Adrenal gland (tissue), 12 donors: ENCODE measurements around the gene MIR17HG. TPM values are rescaled to one million over a fixed set of nuclear protein-coding genes. Genes with fewer than 3 reads are reported as not detected.

Experiments used
- DNase-seq, 7 donors: peaks; one replicate each; pipeline ENCODE4 v3.0.0-alpha.2; 2019 to 2020
- H3K27ac ChIP-seq, 5 donors: fragments of 200-600 bp; sonication (generic) in 4 of 5; 1 replicate in 3 of 5; 2 replicates in 2 of 5; pipeline versions ENCODE4 v1.5.1 to v1.8.0; 2016 to 2020; ENCODE audit warnings: mild to moderate bottlenecking in 1 of 5
- H3K27me3 ChIP-seq: fragments of 200-600 bp; 2 replicates; pipeline ENCODE4 v1.8.0; 2021
- H3K36me3 ChIP-seq, 2 donors: fragments of 200-600 bp; replicated peaks in 1 of 2; 1 replicate in 1 of 2; 2 replicates in 1 of 2; pipeline versions ENCODE4 v1.5.1 to v1.8.0; 2018 to 2022
- H3K4me1 ChIP-seq, 2 donors: fragments of 200-600 bp; replicated peaks in 1 of 2; 1 replicate in 1 of 2; 2 replicates in 1 of 2; pipeline versions ENCODE4 v1.5.1 to v1.8.0; 2018 to 2021
- H3K4me3 ChIP-seq, 4 donors: fragments of 200-600 bp; sonication (generic) in 3 of 4; one replicate each; pipeline ENCODE4 v1.5.1; 2016 to 2018
- H3K9me3 ChIP-seq, 3 donors: fragments of 200-600 bp; sonication (generic) in 1 of 3; replicated peaks in 1 of 3; 1 replicate in 2 of 3; 2 replicates in 1 of 3; pipeline versions ENCODE4 v1.5.1 to v1.8.0; 2016 to 2021
- POLR2A ChIP-seq, 2 donors: fragments of 450-650 bp; IDR thresholded peaks; one replicate each; pipeline ENCODE4 v1.6.1; 2017; ENCODE audit warnings: antibody characterized with exemption in 2 of 2, mild to moderate bottlenecking in 2 of 2, moderate library complexity in 1 of 2
- WGBS, 4 donors: extraction: QIAGEN DNeasy Blood & Tissue Kit in 2 of 4; methylation state at CpG; one replicate each; pipeline versions ENCODE4 v1.1.5 to v1.1.7; 2013 to 2017; 5-methylcytosine and 5-hydroxymethylcytosine counted together
- intact Hi-C, 2 donors: fragments of 100-400 bp; cut with DNase I; formaldehyde crosslinking; loops; one replicate each; pipeline versions ENCODE4 v1.14.1 to v1.15.0; 2022 to 2023
- polyA plus RNA-seq, 3 donors: library from polyadenylated mRNA; stranded (reverse); fragments of 200-250 nt in 2 of 3; fragments of 350-450 nt in 1 of 3; fragmentation: Illumina TruSeq in 1 of 3; extraction: RNeasy Lipid Tissue Mini Kit (QIAGEN cat#74804) in 1 of 3; gene quantifications; one replicate each; pipeline ENCODE4 v1.2.3, GENCODE V29; 2013 to 2014
- total RNA-seq, 9 donors: library from RNA; depleted of rRNA in 4 of 9; stranded (reverse); fragments of >200 nt in 4 of 9; fragments of 120-200 nt in 1 of 9; fragmentation: NEBNext Ultra II Directional in 1 of 9; extraction: Animal tissue kit (Norgen Biotek cat#: 25700) in 1 of 9; gene quantifications; one replicate each; pipeline versions ENCODE4 v1.1.0 to v1.2.4, GENCODE V29; 2013 to 2023
- TF ChIP-seq, protein P1 (sequence below), 6 experiments: fragments of 450-650 bp in 4 of 6; fragments of 200-600 bp in 2 of 6; sonication (generic) in 1 of 6; IDR thresholded peaks; 1 replicate in 5 of 6; 2 replicates in 1 of 6; pipeline versions ENCODE4 v1.5.1 to v1.8.0; 2016 to 2021; ENCODE audit warnings: antibody characterized with exemption in 6 of 6, mild to moderate bottlenecking in 2 of 6, moderate library complexity in 1 of 6
- donor health status: healthy with polysubstance abuse.
- donor health status: Bipolar disorder and iron deficiency.
- donor health status: DM: yes; HTN: yes; CAD: no.
- donor health status: DM: no; HTN: no; CAD: no.
- donor health status: DM: no; HTN: no; CAD: no.
- donor health status: DM: yes; HTN: yes; CAD: no.

Gene MIR17HG
- total and polyA plus RNA-seq, 12 donors: 0.41 to 5.4 (median 1.9) TPM

DNA sequence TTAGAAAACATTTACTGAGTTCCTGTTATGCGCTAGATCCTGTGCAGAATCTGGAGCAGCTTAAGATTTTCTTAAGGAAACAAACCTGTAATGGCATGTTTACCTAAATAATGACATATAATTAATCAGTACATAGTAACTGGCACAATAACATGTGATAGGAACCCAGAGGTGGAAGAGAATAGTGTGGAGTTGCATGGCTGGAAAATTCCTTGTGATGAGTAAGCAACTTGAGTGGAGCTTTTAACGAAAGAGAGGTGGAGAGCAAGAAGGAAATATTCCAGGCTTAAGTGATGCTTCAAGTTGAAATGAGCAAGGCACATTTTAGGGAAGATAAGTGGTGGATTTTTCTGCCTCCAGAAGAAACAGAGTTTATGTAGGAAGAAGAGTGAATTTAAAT lies 41.7 kb downstream of the MIR17HG start:
- Histone ChIP-seq H3K4me3 (no peak overlapping the region), H3K4me1 (no peaks in the 10 kb centered on the region), H3K9me3 (peaks cover 0 to 6% (median 0%) of the 10 kb centered on the region in 3 donors), H3K36me3 (no peaks in the 10 kb centered on the region), H3K27ac (no peak overlapping the region), H3K27me3 (peaks cover 35% of the 10 kb centered on the region)
- no peak for TF ChIP-seq POLR2A (IDR thresholded peaks at IDR 0.05)
- TF ChIP-seq, protein P1, sequence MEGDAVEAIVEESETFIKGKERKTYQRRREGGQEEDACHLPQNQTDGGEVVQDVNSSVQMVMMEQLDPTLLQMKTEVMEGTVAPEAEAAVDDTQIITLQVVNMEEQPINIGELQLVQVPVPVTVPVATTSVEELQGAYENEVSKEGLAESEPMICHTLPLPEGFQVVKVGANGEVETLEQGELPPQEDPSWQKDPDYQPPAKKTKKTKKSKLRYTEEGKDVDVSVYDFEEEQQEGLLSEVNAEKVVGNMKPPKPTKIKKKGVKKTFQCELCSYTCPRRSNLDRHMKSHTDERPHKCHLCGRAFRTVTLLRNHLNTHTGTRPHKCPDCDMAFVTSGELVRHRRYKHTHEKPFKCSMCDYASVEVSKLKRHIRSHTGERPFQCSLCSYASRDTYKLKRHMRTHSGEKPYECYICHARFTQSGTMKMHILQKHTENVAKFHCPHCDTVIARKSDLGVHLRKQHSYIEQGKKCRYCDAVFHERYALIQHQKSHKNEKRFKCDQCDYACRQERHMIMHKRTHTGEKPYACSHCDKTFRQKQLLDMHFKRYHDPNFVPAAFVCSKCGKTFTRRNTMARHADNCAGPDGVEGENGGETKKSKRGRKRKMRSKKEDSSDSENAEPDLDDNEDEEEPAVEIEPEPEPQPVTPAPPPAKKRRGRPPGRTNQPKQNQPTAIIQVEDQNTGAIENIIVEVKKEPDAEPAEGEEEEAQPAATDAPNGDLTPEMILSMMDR (IDR thresholded peaks at IDR 0.05): no peak
- WGBS, 4 donors: 83 to 89% (median 86%) methylated on average over 2 of the region's 2 CpGs
- DNase-seq: no peak
- intact Hi-C loops: no loop called here

DNA sequence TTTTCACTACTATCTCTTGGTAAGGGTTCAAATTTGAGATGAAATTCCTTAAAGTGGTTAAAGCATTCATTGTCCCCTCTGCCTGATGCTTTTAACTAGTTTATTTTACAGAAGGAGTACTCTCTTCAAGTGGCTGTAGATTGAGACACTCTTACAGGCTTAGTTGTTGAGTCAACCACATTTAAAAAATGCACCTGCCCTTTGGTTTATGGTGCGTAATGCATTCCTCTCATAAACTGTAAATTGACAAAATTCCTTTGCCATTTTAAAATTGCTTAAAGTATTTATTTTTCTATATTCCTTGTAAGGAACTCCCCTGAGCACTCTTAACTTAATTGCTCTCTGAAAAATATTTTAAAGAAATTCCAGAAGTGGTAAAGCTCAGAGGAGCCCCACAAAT lies 50.1 kb downstream of the MIR17HG start:
- Histone ChIP-seq H3K27ac (no peak overlapping the region), H3K27me3 (peaks cover 46% of the 10 kb centered on the region), H3K4me1 (peaks cover 5 to 13% of the 10 kb centered on the region in 2 donors), H3K36me3 (no peaks in the 10 kb centered on the region), H3K4me3 (no peak overlapping the region), H3K9me3 (no peaks in the 10 kb centered on the region)
- WGBS, 4 donors: 91 to 96% (median 94%) methylated on average over 1 of the region's 1 CpG
- TF ChIP-seq, protein P1 (IDR thresholded peaks at IDR 0.05): no peak
- no peak for TF ChIP-seq POLR2A (IDR thresholded peaks at IDR 0.05)
- DNase-seq: no peak
- intact Hi-C loops: no loop called here

DNA sequence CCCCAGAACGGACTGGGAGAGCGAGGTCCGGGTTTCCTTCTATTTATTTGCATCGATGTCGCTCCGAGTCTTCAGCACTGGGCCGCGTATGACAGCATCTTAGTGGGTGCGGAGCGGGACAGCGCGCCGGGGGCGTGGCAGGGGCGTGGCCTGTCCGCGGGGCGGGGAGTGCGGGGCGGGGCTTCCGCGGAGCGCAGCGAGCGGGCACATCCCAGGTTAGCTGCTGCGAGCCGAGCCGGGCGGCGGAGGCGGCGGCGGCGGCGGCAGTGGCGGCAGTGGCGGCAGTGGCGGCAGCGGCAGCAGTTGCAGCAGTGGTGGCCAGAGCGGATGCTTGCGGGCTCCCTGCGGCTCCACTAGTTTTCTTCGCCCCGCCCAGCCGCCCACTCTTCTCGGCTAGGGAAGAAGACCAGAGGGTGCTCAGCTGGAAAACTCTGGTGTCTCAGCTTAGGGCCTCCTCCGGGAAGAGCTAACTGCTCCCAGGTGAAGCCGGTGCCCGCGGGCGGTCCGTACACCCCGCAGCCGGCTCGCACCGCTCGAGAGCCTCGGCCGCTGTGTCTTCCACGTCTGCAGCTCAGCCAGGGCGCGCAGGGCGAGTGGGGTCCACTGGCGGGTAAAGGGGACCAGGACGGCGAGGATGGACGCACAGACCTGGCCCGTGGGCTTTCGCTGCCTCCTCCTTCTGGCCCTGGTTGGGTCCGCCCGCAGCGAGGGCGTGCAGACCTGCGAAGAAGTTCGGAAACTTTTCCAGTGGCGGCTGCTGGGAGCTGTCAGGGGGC lies 51.1 kb downstream of the MIR17HG start, which contains the start of gene GPC5:
GPC5 (plus strand) TSS at position 209 of the 776 bp plus-strand sequence.
- no peak within 1 kb of the TSS for H3K27ac ChIP-seq
- no peaks in the 10 kb centered on the region for H3K36me3 ChIP-seq
- peaks cover 46% of the 10 kb centered on the region for H3K27me3 ChIP-seq
- TF ChIP-seq POLR2A (IDR thresholded peaks at IDR 0.05): no peak
- TF ChIP-seq, protein P1 (IDR thresholded peaks at IDR 0.05): no peak
- peaks cover 5 to 13% of the 10 kb centered on the region in 2 donors for H3K4me1 ChIP-seq
- no peaks in the 10 kb centered on the region for H3K9me3 ChIP-seq
- peak within 1 kb of the TSS in 1 of 4 donors; percentile 59 for H3K4me3 ChIP-seq
- intact Hi-C loops: no loop called here
- WGBS, 4 donors: 1 to 4% (median 2%) methylated on average over 11 to 76 of the region's 76 CpGs
- DNase-seq: peak; percentile 57 to 87 (median 72)

DNA sequence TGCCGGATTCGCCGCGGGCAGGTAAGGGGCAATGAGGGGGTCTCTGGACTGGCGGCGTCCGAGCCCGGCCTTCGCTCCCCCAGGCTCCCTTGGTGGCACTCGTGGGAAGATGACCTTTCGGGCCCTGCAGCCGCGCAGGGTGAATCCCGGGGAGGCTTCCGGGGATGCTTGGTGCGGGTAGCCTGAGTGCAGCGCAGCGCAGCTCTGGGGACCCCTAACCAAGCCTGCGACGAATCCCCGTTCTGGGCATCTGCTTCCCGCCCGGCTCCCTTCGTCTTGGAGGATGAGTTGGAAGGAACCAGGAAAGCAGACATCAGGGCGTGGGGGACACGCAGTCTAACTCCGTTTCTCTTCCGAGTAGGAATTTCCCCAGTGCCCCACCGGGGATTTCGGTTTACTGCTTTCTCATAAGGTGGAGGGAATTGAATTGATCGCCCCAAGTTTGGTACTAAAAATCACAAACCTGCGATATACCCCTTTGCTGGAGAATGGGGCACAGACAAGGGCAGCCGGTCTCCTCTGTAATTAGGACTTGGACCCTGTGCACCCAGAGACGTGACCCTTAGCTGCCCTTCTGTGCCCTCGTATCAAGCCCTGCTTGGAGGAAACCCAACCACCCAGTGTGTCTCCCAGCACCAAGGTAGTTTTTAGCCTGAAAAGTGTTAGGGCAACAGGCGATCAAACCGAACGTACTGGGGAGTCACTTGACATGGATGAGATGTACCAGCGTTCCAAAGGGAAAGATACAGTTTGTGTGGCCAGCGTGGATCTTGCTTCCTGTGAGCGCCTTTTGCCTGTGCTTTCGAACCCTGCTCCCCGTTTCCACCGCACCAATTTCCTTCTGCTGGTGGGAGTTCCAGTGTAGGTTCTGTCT lies 51.9 kb downstream of the MIR17HG start:
- intact Hi-C loops: no loop called here
- Histone ChIP-seq H3K4me3 (peak overlapping the region in 1 of 4 donors; percentile 59), H3K36me3 (no peaks in the 10 kb centered on the region), H3K9me3 (no peaks in the 10 kb centered on the region), H3K27me3 (peaks cover 41% of the 10 kb centered on the region), H3K4me1 (peaks cover 5 to 13% of the 10 kb centered on the region in 2 donors), H3K27ac (no peak overlapping the region)
- no peak for DNase-seq
- WGBS, 4 donors: 36 to 69% (median 50%) methylated on average over 21 to 44 of the region's 44 CpGs
- TF ChIP-seq POLR2A (IDR thresholded peaks at IDR 0.05): no peak
- TF ChIP-seq, protein P1 (IDR thresholded peaks at IDR 0.05): no peak
